ENCODE results near the gene ZNF624.

Gene ZNF624

GRCh38 chr17:16573466-16573865 is 80.2 kb downstream of the ZNF624 start:
- TF ChIP-seq REST (IDR thresholded peaks at IDR 0.05; ENCODE audit: insufficient read depth in 1 of 2, low read depth in 2 of 2, low read length in 2 of 2), result no peak

Measured in PFSK-1 (cell line).